Measurements from ENCODE around the gene PLCD1. TPM values are rescaled to one million over a fixed set of nuclear protein-coding genes. Genes with fewer than 3 reads are reported as not detected.

The PLCD1 gene
- total RNA-seq, 1 donor from 2014 or later: 16.7 TPM

- Histone ChIP-seq H3K79me2 (ENCODE audit: insufficient read depth, low read length) (no peaks in the 10 kb centered on the region), H3K9ac (ENCODE audit: low read length) (no peak overlapping the region), H3K4me2 (ENCODE audit: low read length) (no peak overlapping the region), H3K36me3 (ENCODE audit: insufficient read depth, low read length) (no peaks in the 10 kb centered on the region), H3K9me3 (ENCODE audit: insufficient read depth, low read depth, low read length) (no peaks in the 10 kb centered on the region), H2AFZ (ENCODE audit: low read depth, low read length) (no peak overlapping the region), H3K4me3 (ENCODE audit: insufficient read depth, low read depth, low read length) (no peak overlapping the region), H4K20me1 (ENCODE audit: insufficient read depth, low read length) (no peaks in the 10 kb centered on the region), H3K27me3 (ENCODE audit: insufficient read depth, low read length) (no peaks in the 10 kb centered on the region), H3K27ac (ENCODE audit: low read depth, low read length) (no peak overlapping the region), H3K4me1 (ENCODE audit: insufficient read depth, low read length) (no peaks in the 10 kb centered on the region)
- no peak for TF ChIP-seq EZH2 (IDR thresholded peaks at IDR 0.05; ENCODE audit: insufficient read depth, low read length)
- TF ChIP-seq CTCF (IDR thresholded peaks at IDR 0.05; ENCODE audit: insufficient read depth, low read depth, low read length): no peak
- Mint-ChIP-seq H3K9me3 (ENCODE audit: unreplicated experiment) (no peaks in the 10 kb centered on the region), H3K27me3 (ENCODE audit: low read depth, unreplicated experiment) (no peaks in the 10 kb centered on the region), H3K27ac (ENCODE audit: unreplicated experiment) (no peak overlapping the region), H3K4me1 (ENCODE audit: low read depth, unreplicated experiment) (peaks cover 5% of the 10 kb centered on the region), H3K36me3 (ENCODE audit: low read depth, unreplicated experiment) (peaks cover 18% of the 10 kb centered on the region), H3K4me3 (ENCODE audit: unreplicated experiment) (no peak overlapping the region)
- no peak for DNase-seq (ENCODE audit: low read depth)
- FAIRE-seq: no peak
These were observed 47.1 kb downstream of the PLCD1 start for GRCh38 chr3:37982331-37982730.

GRCh38 chr3:37981348-37981664 is 48.1 kb downstream of the PLCD1 start:
- Histone ChIP-seq H3K9me3 (ENCODE audit: insufficient read depth, low read depth, low read length) (no peaks in the 10 kb centered on the region), H3K36me3 (ENCODE audit: insufficient read depth, low read length) (no peaks in the 10 kb centered on the region), H3K4me3 (ENCODE audit: insufficient read depth, low read depth, low read length) (no peak overlapping the region), H3K4me2 (ENCODE audit: low read length) (no peak overlapping the region), H3K27me3 (ENCODE audit: insufficient read depth, low read length) (no peaks in the 10 kb centered on the region), H4K20me1 (ENCODE audit: insufficient read depth, low read length) (no peaks in the 10 kb centered on the region), H3K79me2 (ENCODE audit: insufficient read depth, low read length) (no peaks in the 10 kb centered on the region), H3K27ac (ENCODE audit: low read depth, low read length) (no peak overlapping the region), H3K9ac (ENCODE audit: low read length) (no peak overlapping the region), H3K4me1 (ENCODE audit: insufficient read depth, low read length) (no peaks in the 10 kb centered on the region), H2AFZ (ENCODE audit: low read depth, low read length) (no peak overlapping the region)
- TF ChIP-seq EZH2 (IDR thresholded peaks at IDR 0.05; ENCODE audit: insufficient read depth, low read length): no peak
- no peak for TF ChIP-seq CTCF (IDR thresholded peaks at IDR 0.05; ENCODE audit: insufficient read depth, low read depth, low read length)
- no peak overlapping the region for H3K27ac Mint-ChIP-seq (ENCODE audit: unreplicated experiment)
- no peaks in the 10 kb centered on the region for H3K9me3 Mint-ChIP-seq (ENCODE audit: unreplicated experiment)
- H3K36me3 Mint-ChIP-seq (ENCODE audit: low read depth, unreplicated experiment): peaks cover 18% of the 10 kb centered on the region
- no peak overlapping the region for H3K4me3 Mint-ChIP-seq (ENCODE audit: unreplicated experiment)
- no peak for FAIRE-seq
- DNase-seq (ENCODE audit: low read depth): no peak
- H3K27me3 Mint-ChIP-seq (ENCODE audit: low read depth, unreplicated experiment): no peaks in the 10 kb centered on the region
- peaks cover 5% of the 10 kb centered on the region for H3K4me1 Mint-ChIP-seq (ENCODE audit: low read depth, unreplicated experiment)

GRCh38 chr3:37980462-37981347 is 48.7 kb downstream of the PLCD1 start:
- Mint-ChIP-seq H3K9me3 (ENCODE audit: unreplicated experiment) (no peaks in the 10 kb centered on the region), H3K27me3 (ENCODE audit: low read depth, unreplicated experiment) (no peaks in the 10 kb centered on the region), H3K4me3 (ENCODE audit: unreplicated experiment) (no peak overlapping the region), H3K4me1 (ENCODE audit: low read depth, unreplicated experiment) (peaks cover 5% of the 10 kb centered on the region), H3K36me3 (ENCODE audit: low read depth, unreplicated experiment) (peaks cover 16% of the 10 kb centered on the region), H3K27ac (ENCODE audit: unreplicated experiment) (peak overlapping the region; percentile 44)
- H3K4me1 ChIP-seq (ENCODE audit: insufficient read depth, low read length): no peaks in the 10 kb centered on the region
- H3K79me2 ChIP-seq (ENCODE audit: insufficient read depth, low read length): no peaks in the 10 kb centered on the region
- no peak for TF ChIP-seq EZH2 (IDR thresholded peaks at IDR 0.05; ENCODE audit: insufficient read depth, low read length)
- no peak for TF ChIP-seq CTCF (IDR thresholded peaks at IDR 0.05; ENCODE audit: insufficient read depth, low read depth, low read length)
- H3K4me3 ChIP-seq (ENCODE audit: insufficient read depth, low read depth, low read length): no peak overlapping the region
- H4K20me1 ChIP-seq (ENCODE audit: insufficient read depth, low read length): no peaks in the 10 kb centered on the region
- H3K27ac ChIP-seq (ENCODE audit: low read depth, low read length): no peak overlapping the region
- peaks cover 5% of the 10 kb centered on the region for H3K36me3 ChIP-seq (ENCODE audit: insufficient read depth, low read length)
- no peaks in the 10 kb centered on the region for H3K9me3 ChIP-seq (ENCODE audit: insufficient read depth, low read depth, low read length)
- no peak overlapping the region for H3K9ac ChIP-seq (ENCODE audit: low read length)
- FAIRE-seq: no peak
- no peak for DNase-seq (ENCODE audit: low read depth)
- no peaks in the 10 kb centered on the region for H3K27me3 ChIP-seq (ENCODE audit: insufficient read depth, low read length)
- H3K4me2 ChIP-seq (ENCODE audit: low read length): no peak overlapping the region
- H2AFZ ChIP-seq (ENCODE audit: low read depth, low read length): no peak overlapping the region
